GM18951 (cell line): ENCODE measurements around the gene DISC1.
"Not testable (repeated sequence)": the region's sequence is repeated elsewhere in the genome, so short reads cannot be mapped to it uniquely, and the experiment has no call there.

Experiments
- POLR2A ChIP-seq: IDR thresholded peaks from 4 replicates; pipeline ENCODE4 v1.6.1; 2011; ENCODE audit warnings: mild to moderate bottlenecking; ENCODE audit not compliant: insufficient read length, insufficient read depth; ENCODE audit errors: extremely low read depth
- in situ Hi-C: fragments of 300-500 bp; cut with MboI; formaldehyde crosslinking; loops from one replicate; pipeline ENCODE4 v1.12.0; 2022; ENCODE audit warnings: low sequenced_read_pairs, mixed read lengths, inconsistent platforms; ENCODE audit not compliant: unreplicated experiment

Gene DISC1

GRCh38 chr1:231632119-231632518, 5.5 kb downstream of the DISC1 start:
- no peak for TF ChIP-seq POLR2A
- in situ Hi-C loops = no loop called here

- no peak for TF ChIP-seq POLR2A
- in situ Hi-C loops = no loop called here
These were observed 7.9 kb downstream of the DISC1 start for GRCh38 chr1:231634323-231635013.

GRCh38 chr1:231636157-231636556, 9.6 kb downstream of the DISC1 start:
- in situ Hi-C loops = no loop called here
- no peak for TF ChIP-seq POLR2A

GRCh38 chr1:231636922-231637321, 10.3 kb downstream of the DISC1 start:
- in situ Hi-C loops = not testable (repeated sequence)

GRCh38 chr1:231638647-231639046, 12.1 kb downstream of the DISC1 start:
- in situ Hi-C loops = no loop called here
- TF ChIP-seq POLR2A = no peak

- no peak for TF ChIP-seq POLR2A
- in situ Hi-C loops = no loop called here
These were observed 13.2 kb downstream of the DISC1 start for GRCh38 chr1:231639819-231640218.

GRCh38 chr1:231641444-231641843, 14.9 kb downstream of the DISC1 start:
- in situ Hi-C loops = not testable (repeated sequence)

- in situ Hi-C loops = not testable (repeated sequence)
These were observed 15.5 kb downstream of the DISC1 start for GRCh38 chr1:231642061-231642460.

- no peak for TF ChIP-seq POLR2A
- in situ Hi-C loops = no loop called here
These were observed 16.0 kb downstream of the DISC1 start for GRCh38 chr1:231642618-231643017.

GRCh38 chr1:231643071-231643934, 16.7 kb downstream of the DISC1 start:
- in situ Hi-C loops = no loop called here

GRCh38 chr1:231643935-231644237, 17.3 kb downstream of the DISC1 start:
- no peak for TF ChIP-seq POLR2A
- in situ Hi-C loops = no loop called here

More at GRCh38 chr1:231643071-231643934, 16.7 kb downstream of the DISC1 start:
- TF ChIP-seq POLR2A = no peak

- in situ Hi-C loops = not testable (repeated sequence)
These were observed 19.0 kb downstream of the DISC1 start for GRCh38 chr1:231645634-231646033.

- in situ Hi-C loops = not testable (repeated sequence)
These were observed 19.6 kb downstream of the DISC1 start for GRCh38 chr1:231646165-231646564.

GRCh38 chr1:231651621-231652260, 25.2 kb downstream of the DISC1 start:
- in situ Hi-C loops = not testable (repeated sequence)
